ENCODE measurements around the gene CCDC175.
A peak's percentile ranks its signal among the peaks of the same experiment; 100 is the strongest.

CCDC175 gene

GRCh38 chr14:59481871-59482540 lies 94.6 kb downstream of the CCDC175 start:
- Histone ChIP-seq H4K20me1 (ENCODE audit: insufficient read depth, low read length) (no peaks in the 10 kb centered on the region), H3K9ac (ENCODE audit: low read depth, low read length) (no peak overlapping the region), H2AFZ (ENCODE audit: low read depth, low read length) (no peak overlapping the region; the same call in 1 of the 2 replicates), H3K4me2 (ENCODE audit: insufficient read depth, low read length) (peak overlapping the region; percentile 89), H3K79me2 (ENCODE audit: insufficient read depth, low read length) (peaks cover 38% of the 10 kb centered on the region), H3K4me1 (ENCODE audit: insufficient read depth, low read length) (peaks cover 50% of the 10 kb centered on the region), H3K27me3 (ENCODE audit: insufficient read depth, low read length, poor library complexity) (no peaks in the 10 kb centered on the region), H3K9me3 (ENCODE audit: insufficient read depth, low read length, severe bottlenecking) (no peaks in the 10 kb centered on the region), H3K36me3 (ENCODE audit: insufficient read depth, low read length) (peaks cover 6% of the 10 kb centered on the region), H3K27ac (ENCODE audit: low read length) (no peak overlapping the region), H3K4me3 (ENCODE audit: low read depth in 1 of 2, low read length in 2 of 2) (peak overlapping the region in 1 of 2 experiments; percentile 74; a peak in 2 of 4 replicates)
- DNase-seq (no peak), ATAC-seq (ENCODE audit: insufficient read depth, low read depth) (no peak)
- TF ChIP-seq, protein P1, sequence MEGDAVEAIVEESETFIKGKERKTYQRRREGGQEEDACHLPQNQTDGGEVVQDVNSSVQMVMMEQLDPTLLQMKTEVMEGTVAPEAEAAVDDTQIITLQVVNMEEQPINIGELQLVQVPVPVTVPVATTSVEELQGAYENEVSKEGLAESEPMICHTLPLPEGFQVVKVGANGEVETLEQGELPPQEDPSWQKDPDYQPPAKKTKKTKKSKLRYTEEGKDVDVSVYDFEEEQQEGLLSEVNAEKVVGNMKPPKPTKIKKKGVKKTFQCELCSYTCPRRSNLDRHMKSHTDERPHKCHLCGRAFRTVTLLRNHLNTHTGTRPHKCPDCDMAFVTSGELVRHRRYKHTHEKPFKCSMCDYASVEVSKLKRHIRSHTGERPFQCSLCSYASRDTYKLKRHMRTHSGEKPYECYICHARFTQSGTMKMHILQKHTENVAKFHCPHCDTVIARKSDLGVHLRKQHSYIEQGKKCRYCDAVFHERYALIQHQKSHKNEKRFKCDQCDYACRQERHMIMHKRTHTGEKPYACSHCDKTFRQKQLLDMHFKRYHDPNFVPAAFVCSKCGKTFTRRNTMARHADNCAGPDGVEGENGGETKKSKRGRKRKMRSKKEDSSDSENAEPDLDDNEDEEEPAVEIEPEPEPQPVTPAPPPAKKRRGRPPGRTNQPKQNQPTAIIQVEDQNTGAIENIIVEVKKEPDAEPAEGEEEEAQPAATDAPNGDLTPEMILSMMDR (IDR thresholded peaks at IDR 0.05; ENCODE audit: borderline replicate concordance, extremely low read depth, low read length, poor library complexity, severe bottlenecking): no peak
- TF ChIP-seq EZH2 (IDR thresholded peaks at IDR 0.05; ENCODE audit: borderline replicate concordance, low read depth, low read length, severe bottlenecking): no peak

- Histone ChIP-seq H3K9ac (ENCODE audit: low read depth, low read length) (no peak overlapping the region), H3K27ac (ENCODE audit: low read length) (no peak overlapping the region), H3K79me2 (ENCODE audit: insufficient read depth, low read length) (peaks cover 32% of the 10 kb centered on the region), H4K20me1 (ENCODE audit: insufficient read depth, low read length) (no peaks in the 10 kb centered on the region), H3K4me3 (ENCODE audit: low read depth in 1 of 2, low read length in 2 of 2) (no peak overlapping the region), H3K27me3 (ENCODE audit: insufficient read depth, low read length, poor library complexity) (no peaks in the 10 kb centered on the region), H3K9me3 (ENCODE audit: insufficient read depth, low read length, severe bottlenecking) (no peaks in the 10 kb centered on the region), H3K36me3 (ENCODE audit: insufficient read depth, low read length) (peaks cover 8% of the 10 kb centered on the region), H2AFZ (ENCODE audit: low read depth, low read length) (no peak overlapping the region), H3K4me1 (ENCODE audit: insufficient read depth, low read length) (peaks cover 44% of the 10 kb centered on the region), H3K4me2 (ENCODE audit: insufficient read depth, low read length) (peak overlapping the region; percentile 89; the same call in 1 of the 2 replicates)
- TF ChIP-seq, protein P1 (IDR thresholded peaks at IDR 0.05; ENCODE audit: borderline replicate concordance, extremely low read depth, low read length, poor library complexity, severe bottlenecking): no peak
- TF ChIP-seq EZH2 (IDR thresholded peaks at IDR 0.05; ENCODE audit: borderline replicate concordance, low read depth, low read length, severe bottlenecking): no peak
- DNase-seq (no peak), ATAC-seq (ENCODE audit: insufficient read depth, low read depth) (no peak)
Observed at GRCh38 chr14:59481407-59481806, 95.2 kb downstream of the CCDC175 start.

DNA sequence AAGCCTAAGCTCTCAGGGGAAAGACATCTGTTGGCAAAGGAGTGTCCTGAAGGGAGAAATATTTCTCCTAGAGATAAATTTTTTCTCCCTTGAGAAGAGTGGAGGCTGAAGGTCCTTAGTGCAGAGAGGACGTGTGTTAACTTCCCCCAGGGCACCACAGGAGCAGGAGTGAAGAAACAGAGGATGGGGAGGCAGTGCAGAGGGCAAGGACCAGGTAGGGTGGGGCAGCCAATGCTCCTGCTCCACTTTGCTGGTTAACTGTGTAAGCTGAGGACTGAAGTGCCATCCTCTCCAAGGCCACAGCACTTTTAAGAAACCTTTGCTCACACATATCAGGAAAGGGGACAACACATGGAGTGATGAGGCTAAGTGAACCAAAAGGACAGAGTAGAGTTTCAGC lies 96.4 kb downstream of the CCDC175 start:
- H3K4me2 ChIP-seq (ENCODE audit: insufficient read depth, low read length): 0 out of 2 replicates have a peak overlapping the region, but pooled peaks have one; percentile 19
- H3K36me3 ChIP-seq (ENCODE audit: insufficient read depth, low read length): peaks cover 15% of the 10 kb centered on the region
- ATAC-seq (ENCODE audit: insufficient read depth, low read depth) (no peak), DNase-seq (no peak)
- no peak overlapping the region for H3K9ac ChIP-seq (ENCODE audit: low read depth, low read length)
- H2AFZ ChIP-seq (ENCODE audit: low read depth, low read length): no peak overlapping the region
- H3K27me3 ChIP-seq (ENCODE audit: insufficient read depth, low read length, poor library complexity): no peaks in the 10 kb centered on the region
- H3K9me3 ChIP-seq (ENCODE audit: insufficient read depth, low read length, severe bottlenecking): no peaks in the 10 kb centered on the region
- no peak overlapping the region for H3K4me3 ChIP-seq (ENCODE audit: low read depth in 1 of 2, low read length in 2 of 2)
- no peaks in the 10 kb centered on the region for H4K20me1 ChIP-seq (ENCODE audit: insufficient read depth, low read length)
- peaks cover 20% of the 10 kb centered on the region for H3K79me2 ChIP-seq (ENCODE audit: insufficient read depth, low read length)
- no peak overlapping the region for H3K27ac ChIP-seq (ENCODE audit: low read length)
- TF ChIP-seq, protein P1 (IDR thresholded peaks at IDR 0.05; ENCODE audit: borderline replicate concordance, extremely low read depth, low read length, poor library complexity, severe bottlenecking): no peak
- TF ChIP-seq EZH2 (IDR thresholded peaks at IDR 0.05; ENCODE audit: borderline replicate concordance, low read depth, low read length, severe bottlenecking): no peak
- peaks cover 32% of the 10 kb centered on the region for H3K4me1 ChIP-seq (ENCODE audit: insufficient read depth, low read length)
